ENCODE data around the gene MROH8.
"Not testable (repeated sequence)": the region's sequence is repeated elsewhere in the genome, so short reads cannot be mapped to it uniquely, and the experiment has no call there.

The MROH8 gene

DNA sequence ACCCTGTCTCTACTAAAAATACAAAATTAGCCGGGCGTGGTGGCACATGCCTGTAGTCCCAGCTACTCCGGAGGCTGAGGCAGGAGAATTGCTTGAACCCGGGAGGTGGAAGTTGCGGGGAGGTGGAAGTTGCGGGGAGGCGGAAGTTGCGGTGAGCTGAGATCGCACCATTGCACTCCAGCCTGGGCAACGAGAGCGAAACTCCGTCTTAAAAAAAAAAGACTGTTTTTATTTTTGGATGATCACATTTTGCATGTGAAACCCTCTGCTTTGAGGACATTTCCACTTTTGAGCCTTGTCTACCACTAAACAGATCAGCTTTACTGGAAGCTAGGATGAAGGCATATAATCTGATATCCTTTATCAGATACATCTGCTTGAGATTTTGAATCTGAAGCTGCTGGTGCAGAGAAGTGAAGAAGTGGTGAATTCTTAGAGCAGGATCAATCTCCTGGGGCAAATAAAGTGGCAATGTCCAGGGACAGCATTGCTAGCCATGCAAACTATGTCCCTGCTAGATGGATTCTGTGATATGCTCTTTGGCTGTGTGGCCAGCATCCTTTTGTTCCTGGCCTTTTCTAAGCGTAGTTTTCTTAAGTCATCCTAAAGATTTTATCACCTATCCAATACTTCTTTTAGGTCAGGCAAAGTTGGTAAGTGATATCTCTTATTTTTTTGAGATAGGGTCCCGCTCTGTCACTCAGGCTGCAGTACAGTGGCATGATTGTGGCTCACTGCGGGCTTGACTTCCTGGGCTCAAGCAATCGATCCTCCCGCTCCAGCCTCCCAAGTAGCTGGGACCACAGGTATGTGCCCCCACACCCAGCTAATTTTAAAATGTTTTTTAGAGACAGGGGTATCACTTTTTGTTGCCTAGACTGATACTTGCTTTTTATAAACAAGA is 106.8 kb downstream of the MROH8 start:
- Histone ChIP-seq H3K27ac (ENCODE audit: extremely low read depth, low read depth, low read length) (no peak overlapping the region), H3K4me1 (ENCODE audit: control insufficient read depth, insufficient read depth, low read length) (no peaks in the 10 kb centered on the region), H3K4me3 (ENCODE audit: low read depth, low read length) (no peak overlapping the region), H3K9me3 (ENCODE audit: control insufficient read depth, insufficient read depth, low read depth, low read length) (no peaks in the 10 kb centered on the region; the same call in 1 of the 2 replicates), H3K36me3 (ENCODE audit: control insufficient read depth in 2 of 2, insufficient read depth in 1 of 2, low read length in 2 of 2) (peaks cover 3 to 14% of the 10 kb centered on the region in 2 experiments; a peak in 2 of 3 replicates)
- POLR2A ChIA-PET = interaction anchor here (0.6 kb wide), 1 partner anchor 21 kb away, joined by 3 read pairs; no protein-coding TSS in a partner anchor
- TF ChIP-seq, protein P1, sequence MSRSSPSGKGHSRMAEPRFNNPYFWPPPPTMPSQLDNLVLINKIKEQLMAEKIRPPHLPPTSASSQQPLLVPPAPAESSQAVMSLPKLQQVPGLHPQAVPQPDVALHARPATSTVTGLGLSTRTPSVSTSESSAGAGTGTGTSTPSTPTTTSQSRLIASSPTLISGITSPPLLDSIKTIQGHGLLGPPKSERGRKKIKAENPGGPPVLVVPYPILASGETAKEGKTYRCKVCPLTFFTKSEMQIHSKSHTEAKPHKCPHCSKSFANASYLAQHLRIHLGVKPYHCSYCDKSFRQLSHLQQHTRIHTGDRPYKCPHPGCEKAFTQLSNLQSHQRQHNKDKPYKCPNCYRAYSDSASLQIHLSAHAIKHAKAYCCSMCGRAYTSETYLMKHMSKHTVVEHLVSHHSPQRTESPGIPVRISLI (tag by site-specific recombination; IDR thresholded peaks at IDR 0.05) = no peak
- no peak for TF ChIP-seq ZNF2 (tag by site-specific recombination; IDR thresholded peaks at IDR 0.05)
- no peak for TF ChIP-seq ZNF416 (tag by site-specific recombination; IDR thresholded peaks at IDR 0.05)
- TF ChIP-seq ZBTB26 (tag by site-specific recombination; optimal IDR thresholded peaks at IDR 0.05) = no peak
- TF ChIP-seq ZNF292 (tag by site-specific recombination; IDR thresholded peaks at IDR 0.05; ENCODE audit: borderline replicate concordance, low read depth) = no peak
- CTCF ChIA-PET = interaction anchor here (0.6 to 1.0 kb wide), 2 partner anchors 20 to 50 kb away, joined by 3 read pairs; no protein-coding TSS in a partner anchor

DNA sequence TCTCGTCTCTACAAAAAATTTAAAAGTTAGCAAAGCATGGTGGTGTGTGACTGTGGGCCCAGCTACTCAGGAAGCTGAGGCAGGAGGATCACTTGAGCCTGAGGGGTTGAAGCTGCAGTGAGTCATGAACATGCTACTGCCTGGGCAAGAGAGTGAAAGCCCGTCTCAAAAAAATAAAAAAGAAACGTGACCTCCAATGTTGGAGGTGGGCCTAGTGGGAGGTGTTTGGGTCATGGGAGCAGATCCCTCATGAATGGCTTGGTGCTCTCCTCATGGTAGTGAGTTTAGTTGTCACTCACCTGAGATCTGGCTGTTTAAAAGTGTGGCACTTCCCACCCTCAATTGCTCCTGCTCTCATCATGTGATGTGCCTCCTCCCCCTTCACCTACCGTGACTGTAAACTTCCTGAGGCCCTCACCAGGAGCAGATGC is 107.9 kb downstream of the MROH8 start:
- H3K36me3 ChIP-seq (ENCODE audit: control insufficient read depth in 2 of 2, insufficient read depth in 1 of 2, low read length in 2 of 2) = peaks cover 3 to 21% of the 10 kb centered on the region in 2 experiments
- TF ChIP-seq OSR2 (tag by site-specific recombination; IDR thresholded peaks at IDR 0.05) = peak; percentile 40; the same call in 1 of the 2 replicates
- no peak for TF ChIP-seq ZNF274 (IDR thresholded peaks at IDR 0.05; ENCODE audit: low read length)
- no peak for TF ChIP-seq ZNF274 (tag by site-specific recombination; IDR thresholded peaks at IDR 0.05; ENCODE audit: borderline replicate concordance)
- no peak for TF ChIP-seq AEBP2 (tag by site-specific recombination; IDR thresholded peaks at IDR 0.05; ENCODE audit: borderline replicate concordance)
- H3K27ac ChIP-seq (ENCODE audit: extremely low read depth, low read depth, low read length) = 0 out of 2 replicates have a peak overlapping the region, but pooled peaks have one; percentile 16
- no peak overlapping the region for H3K4me3 ChIP-seq (ENCODE audit: low read depth, low read length)
- H3K9me3 ChIP-seq (ENCODE audit: control insufficient read depth, insufficient read depth, low read depth, low read length) = no peaks in the 10 kb centered on the region; the same call in 1 of the 2 replicates
- ChIA-PET POLR2A (interaction anchor here (0.6 kb wide), 1 partner anchor 22 kb away, joined by 3 read pairs; no protein-coding TSS in a partner anchor), CTCF (interaction anchor here (0.7 kb wide), 1 partner anchor 50 kb away, joined by 3 read pairs; no protein-coding TSS in a partner anchor)
- H3K4me1 ChIP-seq (ENCODE audit: control insufficient read depth, insufficient read depth, low read length) = no peaks in the 10 kb centered on the region

DNA sequence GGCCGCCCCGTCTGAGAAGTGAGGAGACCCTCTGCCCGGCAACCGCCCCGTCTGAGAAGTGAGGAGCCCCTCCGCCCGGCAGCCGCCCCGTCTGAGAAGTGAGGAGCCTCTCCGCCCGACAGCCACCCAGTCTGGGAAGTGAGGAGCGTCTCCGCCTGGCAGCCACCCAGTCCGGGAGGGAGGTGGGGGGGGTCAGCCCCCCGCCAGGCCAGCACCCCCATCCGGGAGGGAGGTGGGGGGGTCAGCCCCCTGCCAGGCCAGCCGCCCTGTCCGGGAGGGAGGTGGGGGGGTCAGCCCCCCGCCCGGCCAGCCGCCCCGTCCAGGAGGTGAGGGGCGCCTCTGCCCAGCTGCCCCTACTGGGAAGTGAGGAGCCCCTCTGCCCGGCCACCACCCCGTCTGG is 109.8 kb downstream of the MROH8 start:
- POLR2A ChIA-PET; CTCF ChIA-PET; H3K9me3 ChIP-seq (ENCODE audit: control insufficient read depth, insufficient read depth, low read depth, low read length); H3K4me1 ChIP-seq (ENCODE audit: control insufficient read depth, insufficient read depth, low read length); H3K27ac ChIP-seq (ENCODE audit: extremely low read depth, low read depth, low read length); H3K4me3 ChIP-seq (ENCODE audit: low read depth, low read length): not testable (repeated sequence)
- H3K36me3 ChIP-seq (ENCODE audit: control insufficient read depth in 2 of 2, insufficient read depth in 1 of 2, low read length in 2 of 2) = peaks cover 14 to 34% of the 10 kb centered on the region in 2 experiments

- Histone ChIP-seq H3K4me3 (ENCODE audit: low read depth, low read length) (no peak overlapping the region), H3K27ac (ENCODE audit: extremely low read depth, low read depth, low read length) (no peak overlapping the region), H3K9me3 (ENCODE audit: control insufficient read depth, insufficient read depth, low read depth, low read length) (no peaks in the 10 kb centered on the region), H3K4me1 (ENCODE audit: control insufficient read depth, insufficient read depth, low read length) (no peaks in the 10 kb centered on the region), H3K36me3 (ENCODE audit: control insufficient read depth in 2 of 2, insufficient read depth in 1 of 2, low read length in 2 of 2) (peaks cover 18 to 43% of the 10 kb centered on the region in 2 experiments)
- POLR2A ChIA-PET = no interaction called here
- no peak for TF ChIP-seq ZFHX2 (tag by site-specific recombination; conservative IDR thresholded peaks at IDR 0.05)
- TF ChIP-seq ZNF24 (tag by site-specific recombination; IDR thresholded peaks at IDR 0.05) = no peak
- no peak for TF ChIP-seq ZNF513 (tag by site-specific recombination; IDR thresholded peaks at IDR 0.05)
- TF ChIP-seq ZNF132 (tag by site-specific recombination; IDR thresholded peaks at IDR 0.05; ENCODE audit: borderline replicate concordance) = no peak
- TF ChIP-seq ZNF488 (tag by site-specific recombination; IDR thresholded peaks at IDR 0.05) = no peak
- TF ChIP-seq, protein P2, sequence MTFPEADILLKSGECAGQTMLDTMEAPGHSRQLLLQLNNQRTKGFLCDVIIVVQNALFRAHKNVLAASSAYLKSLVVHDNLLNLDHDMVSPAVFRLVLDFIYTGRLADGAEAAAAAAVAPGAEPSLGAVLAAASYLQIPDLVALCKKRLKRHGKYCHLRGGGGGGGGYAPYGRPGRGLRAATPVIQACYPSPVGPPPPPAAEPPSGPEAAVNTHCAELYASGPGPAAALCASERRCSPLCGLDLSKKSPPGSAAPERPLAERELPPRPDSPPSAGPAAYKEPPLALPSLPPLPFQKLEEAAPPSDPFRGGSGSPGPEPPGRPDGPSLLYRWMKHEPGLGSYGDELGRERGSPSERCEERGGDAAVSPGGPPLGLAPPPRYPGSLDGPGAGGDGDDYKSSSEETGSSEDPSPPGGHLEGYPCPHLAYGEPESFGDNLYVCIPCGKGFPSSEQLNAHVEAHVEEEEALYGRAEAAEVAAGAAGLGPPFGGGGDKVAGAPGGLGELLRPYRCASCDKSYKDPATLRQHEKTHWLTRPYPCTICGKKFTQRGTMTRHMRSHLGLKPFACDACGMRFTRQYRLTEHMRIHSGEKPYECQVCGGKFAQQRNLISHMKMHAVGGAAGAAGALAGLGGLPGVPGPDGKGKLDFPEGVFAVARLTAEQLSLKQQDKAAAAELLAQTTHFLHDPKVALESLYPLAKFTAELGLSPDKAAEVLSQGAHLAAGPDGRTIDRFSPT (tag by site-specific recombination; IDR thresholded peaks at IDR 0.05) = no peak
- no peak for TF ChIP-seq ZNF555 (tag by site-specific recombination; conservative IDR thresholded peaks at IDR 0.05)
- CTCF ChIA-PET = interaction anchor here (1.0 kb wide), 1 partner anchor 14 kb away, joined by 3 read pairs; no protein-coding TSS in a partner anchor
Observed at GRCh38 chr20:37066168-37066567, 113.2 kb downstream of the MROH8 start.
